NCI-H146 treated with DMSO at 0.1 percent for 48 hours (cell line): Measurements from ENCODE around the gene DDX20.
"Not testable (repeated sequence)": the region's sequence is repeated elsewhere in the genome, so short reads cannot be mapped to it uniquely, and the experiment has no call there.

ENCODE experiments used
- DNase-seq: peaks from one replicate; lab custom pipeline; 2025; ENCODE audit not compliant: unreplicated experiment; lab: John Stamatoyannopoulos, UW

The DDX20 gene

DNA sequence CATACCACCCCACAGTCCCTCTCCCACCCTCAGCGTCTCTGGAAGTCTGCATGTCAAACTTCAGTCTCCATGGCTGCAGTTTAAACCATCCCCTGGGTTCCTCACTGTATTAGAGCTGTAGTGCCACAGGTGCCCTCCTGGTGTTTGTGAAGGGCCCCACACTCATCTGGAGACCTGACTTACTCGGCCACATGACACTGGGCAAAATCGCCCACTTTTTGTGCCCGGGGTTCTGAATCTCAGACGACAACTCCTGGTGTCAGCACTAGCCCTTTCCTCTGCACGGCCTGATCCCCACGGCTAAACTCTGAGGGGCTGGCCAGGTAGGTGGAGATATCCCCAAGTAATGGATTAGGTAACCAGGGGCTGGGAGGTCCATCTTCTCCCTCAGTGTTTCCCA is 23.0 kb upstream of the DDX20 start:
- DNase-seq = no peak

DNA sequence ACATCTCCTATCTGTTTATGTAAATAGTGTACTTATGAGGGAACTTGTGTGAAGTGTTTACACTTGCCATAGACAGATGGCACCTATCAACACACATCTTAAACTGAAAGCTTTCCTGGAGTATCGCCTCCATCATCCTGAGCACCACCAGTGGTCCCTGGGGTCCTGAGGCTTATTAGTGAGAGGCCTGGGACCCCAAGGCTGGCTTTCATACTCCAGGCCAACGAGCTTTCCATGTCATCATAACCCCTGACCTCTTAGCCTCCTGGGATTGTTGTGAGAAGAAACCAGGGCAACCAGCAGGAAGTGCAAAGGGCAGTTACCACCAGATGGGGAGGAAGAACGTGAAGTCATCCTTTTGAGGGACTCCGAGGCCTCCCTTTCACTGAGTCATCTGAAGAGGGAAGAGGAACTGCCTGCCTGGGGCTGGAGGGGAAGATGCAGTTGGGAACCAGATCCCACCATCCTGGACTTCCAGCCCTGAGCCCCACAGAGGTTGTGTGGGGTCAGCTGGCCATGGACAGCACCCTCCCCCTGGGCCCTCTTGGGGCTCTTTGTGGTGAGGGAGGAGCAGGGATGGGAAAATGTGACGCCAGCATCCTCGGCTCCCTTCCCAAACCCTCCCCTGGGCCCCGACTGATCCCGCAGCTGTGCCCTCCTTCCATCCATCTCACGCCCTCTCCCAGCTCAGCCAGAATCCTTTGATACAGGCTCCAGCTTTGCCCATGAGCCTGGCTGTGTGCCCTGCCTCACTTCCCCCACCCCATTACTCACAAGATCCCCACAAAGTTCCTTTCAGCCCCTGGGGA is 22.3 kb upstream of the DDX20 start:
- DNase-seq = no peak

DNA sequence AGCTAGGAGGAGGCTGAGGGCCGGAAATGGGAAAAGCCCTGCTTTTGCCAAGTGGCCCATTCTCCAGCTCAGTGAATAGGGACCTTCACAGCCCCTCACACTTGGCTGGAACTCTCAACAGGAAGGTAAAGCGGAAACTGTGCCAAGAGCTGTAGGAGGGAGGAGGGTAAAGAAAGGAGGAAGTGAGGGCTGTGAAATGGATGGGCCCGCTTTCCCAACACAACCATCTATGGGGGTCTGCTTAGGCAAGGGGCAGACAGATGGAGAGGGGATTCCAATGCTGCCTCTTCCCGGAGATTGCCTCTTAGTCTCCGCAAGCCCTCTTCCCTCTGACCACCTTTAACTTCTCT is 21.7 kb upstream of the DDX20 start:
- no peak for DNase-seq

DNA sequence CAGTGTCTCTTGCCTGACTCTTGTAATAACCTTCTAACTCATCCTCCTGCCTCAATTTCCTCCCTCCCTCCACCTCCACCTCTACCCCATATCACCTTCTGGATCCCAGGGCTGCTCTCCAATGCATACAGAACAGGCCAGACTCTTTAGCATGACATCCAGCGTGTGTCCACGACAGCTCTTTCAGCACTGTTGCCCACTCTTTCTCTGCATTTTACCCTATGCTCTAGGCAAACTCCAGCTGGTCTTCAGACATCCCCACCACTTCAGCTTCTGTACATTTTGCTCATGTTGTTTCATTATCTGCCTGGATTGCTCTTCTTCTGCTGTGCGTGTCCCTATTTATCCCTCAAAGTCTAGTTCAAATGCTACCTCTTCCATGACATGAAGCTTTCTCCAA is 21.3 kb upstream of the DDX20 start:
- no peak for DNase-seq

DNA sequence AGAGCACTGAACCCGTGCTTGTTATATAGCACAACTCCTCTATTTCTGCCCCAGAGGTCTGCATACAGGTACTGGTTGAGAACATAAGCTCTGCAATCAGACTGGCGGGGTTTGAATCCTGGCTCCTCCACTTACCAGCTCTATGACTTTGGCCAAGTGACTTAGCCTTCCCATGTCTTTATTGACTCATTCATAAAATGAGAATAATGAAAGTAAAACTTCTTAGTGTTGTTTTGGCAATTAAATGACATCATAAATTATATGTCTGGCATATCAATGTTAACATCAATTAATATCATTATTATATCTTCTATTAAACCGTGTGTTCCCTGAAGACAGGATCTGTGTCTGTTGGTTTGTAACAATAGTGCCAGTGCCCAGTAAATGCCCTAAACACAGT is 20.8 kb upstream of the DDX20 start:
- no peak for DNase-seq

DNA sequence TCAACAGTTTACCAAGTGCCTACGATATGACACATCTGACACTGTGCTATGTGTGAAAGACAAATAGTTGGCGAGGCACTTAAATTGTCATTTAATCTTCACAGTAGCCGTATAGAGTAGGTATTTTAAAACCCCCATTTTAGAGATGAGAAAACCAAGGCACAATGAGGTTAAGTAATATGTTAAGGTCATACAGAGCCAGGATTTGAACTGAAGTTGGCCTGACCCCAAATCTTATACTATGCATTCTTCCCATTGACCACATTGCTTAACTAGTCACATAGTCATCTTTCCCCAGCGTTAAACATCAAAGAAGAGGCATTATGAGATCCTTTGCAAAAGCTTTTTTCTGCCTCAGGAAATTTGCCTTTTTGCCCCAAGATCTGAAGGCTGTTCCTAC is 20.4 kb upstream of the DDX20 start:
- no peak for DNase-seq

DNA sequence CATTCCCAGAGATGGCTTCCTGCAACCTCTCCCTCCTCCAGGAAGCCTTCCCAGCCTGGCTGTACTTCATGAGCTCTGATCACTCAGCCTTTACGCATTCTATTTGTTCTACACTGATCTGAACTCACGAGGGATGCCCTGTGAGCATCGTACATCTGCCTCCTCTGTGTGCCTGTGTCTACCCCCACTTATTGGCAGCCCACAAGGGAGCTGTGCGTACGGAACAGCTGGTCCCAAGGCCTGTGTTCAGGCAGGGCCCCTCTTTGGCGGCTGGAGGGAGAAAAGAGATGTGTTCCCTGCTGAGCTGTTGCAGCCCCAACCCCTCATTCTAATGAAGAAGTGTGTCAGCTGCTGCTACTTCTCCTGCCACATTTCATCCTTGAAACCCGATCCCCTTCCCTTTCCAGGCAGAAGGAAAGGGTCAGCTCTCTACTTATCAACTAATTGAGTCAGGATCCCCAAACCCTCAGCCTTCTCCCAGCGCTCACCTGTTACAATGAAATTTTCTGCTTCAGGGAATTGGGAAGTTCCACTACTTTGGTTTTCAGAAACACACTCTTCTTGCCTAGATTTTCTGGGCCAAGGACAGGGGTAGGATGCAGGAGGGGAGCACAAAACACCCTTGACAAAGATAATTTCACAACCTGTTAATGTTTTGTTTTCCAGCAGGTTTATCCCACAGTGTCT is 19.7 kb upstream of the DDX20 start:
- no peak for DNase-seq

DNA sequence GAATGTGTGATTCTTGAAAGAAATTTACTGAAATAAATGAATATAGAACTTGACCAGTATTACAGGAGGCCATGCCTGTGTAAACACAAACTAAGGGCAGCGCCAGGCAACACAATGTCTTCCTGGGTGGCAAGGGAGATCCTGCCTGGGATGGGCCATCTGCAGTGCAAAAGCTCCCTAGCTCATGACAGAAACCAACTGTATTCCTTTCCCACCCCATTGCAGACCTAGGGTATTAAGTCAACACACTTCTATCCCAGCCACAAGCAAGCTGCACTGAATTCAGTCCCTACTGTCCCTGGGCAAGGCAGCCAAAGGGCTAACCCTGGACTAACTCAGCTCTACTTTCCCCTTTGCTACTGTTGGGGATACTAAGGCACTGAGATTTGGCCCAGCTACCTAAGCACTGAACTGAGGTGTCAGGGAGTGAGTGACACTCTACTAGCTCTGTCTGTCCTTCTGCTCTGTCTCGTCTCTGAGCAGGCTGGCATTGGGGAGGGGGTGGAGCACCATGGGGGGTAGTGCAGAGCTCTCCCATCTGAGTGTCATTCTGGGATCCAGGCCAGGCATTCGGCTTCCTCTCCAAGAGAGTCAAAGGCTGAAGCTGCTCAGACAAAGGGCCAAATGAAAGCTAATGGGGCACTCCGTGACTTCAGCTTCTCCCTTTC is 19.0 kb upstream of the DDX20 start:
- no peak for DNase-seq

DNA sequence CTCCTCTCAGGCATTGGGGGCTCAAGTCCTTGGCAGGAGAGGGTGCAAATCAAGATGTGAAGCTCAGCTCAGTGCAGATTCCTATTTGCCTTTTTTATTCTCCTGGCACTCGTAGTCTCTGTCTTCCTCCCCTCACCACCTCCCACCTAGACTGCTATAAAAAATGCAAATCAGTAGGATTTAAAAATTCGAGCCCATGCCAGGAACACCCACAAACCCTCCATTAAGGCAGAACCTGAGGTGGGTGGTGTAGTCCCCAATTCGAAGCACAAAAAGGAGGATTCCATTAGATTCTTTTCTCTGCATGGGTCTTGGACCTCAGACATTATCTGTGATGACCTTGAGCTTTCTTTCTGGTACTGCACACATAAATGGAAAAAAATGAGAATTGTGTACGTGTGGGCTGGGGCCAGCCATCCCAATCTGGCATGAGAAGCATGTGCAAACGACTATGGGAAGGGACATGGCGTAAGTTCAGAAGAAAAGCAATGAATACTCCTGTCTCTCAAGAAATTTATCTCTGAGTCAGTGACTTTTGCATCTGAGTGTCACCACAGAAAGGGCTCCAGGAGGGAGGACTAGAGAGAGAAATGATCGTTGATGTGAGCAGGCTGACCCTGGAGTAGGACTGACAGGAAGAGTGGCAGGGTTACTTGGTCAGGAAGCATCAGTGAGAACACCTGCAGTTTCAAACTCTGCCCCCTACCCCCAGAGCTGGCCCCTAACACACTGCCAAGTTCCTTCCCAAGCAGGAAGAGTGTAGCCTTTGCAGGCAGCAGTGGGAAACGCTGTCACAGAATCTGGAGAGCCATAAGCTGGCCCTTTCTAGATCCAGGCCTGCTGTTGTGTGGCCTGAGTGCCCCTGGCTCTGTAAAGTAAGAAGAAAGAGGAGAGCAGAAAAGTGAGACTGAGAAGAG is 18.2 kb upstream of the DDX20 start:
- no peak for DNase-seq

DNA sequence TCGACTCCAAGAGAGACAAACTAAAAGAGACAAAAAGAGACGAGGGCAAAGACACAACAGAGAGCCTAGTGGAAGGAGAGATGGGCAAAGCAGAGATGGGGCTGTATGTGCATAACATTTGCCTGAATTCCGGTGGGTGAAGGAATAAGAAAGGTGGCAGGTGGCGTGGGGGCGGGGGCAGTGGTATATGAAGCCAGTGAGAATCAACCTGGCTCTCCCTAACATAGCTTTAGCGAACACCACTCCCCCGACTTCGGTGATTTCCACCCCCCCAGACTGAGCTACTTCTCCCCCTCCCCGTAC is 17.6 kb upstream of the DDX20 start:
- DNase-seq = no peak

DNA sequence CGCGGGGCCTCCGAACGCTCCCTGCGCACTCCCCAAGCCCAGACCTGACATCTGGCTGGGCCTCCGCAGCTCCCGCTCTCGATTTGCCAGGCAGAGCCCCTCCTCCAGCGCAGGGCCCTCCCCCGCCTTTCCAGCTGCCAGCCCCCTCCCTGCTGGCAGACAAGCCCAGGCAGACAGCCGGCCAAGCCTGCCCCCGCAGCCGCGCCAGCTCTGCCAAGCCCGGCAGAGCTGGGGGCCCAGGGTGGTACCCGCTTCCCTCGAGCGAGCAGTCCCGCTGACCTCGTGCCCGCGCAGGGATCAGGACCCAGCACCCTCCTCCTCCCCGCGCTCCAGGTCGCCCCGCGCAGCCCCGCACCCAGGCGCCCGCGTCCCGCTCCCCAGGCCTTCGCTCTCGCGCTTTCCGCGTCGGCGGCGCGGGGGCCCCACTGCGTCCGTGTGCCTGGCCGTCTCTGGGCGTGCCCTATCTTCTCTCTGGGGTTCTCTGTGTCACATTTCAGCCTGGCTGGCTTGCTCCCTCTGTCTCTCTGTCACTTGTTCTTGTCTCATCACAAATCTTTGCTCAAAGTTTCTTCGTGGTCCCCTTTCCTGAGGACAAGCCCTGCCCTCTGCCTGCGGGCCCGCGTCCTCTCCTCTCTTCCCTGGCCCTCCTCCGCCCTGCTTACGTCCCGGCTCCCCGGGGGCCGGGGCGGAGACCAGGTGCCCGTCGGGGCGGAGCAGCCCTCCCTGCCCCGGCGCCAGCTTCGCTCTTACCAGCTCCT is 17.1 kb upstream of the DDX20 start:
- peak; percentile 75 for DNase-seq

DNA sequence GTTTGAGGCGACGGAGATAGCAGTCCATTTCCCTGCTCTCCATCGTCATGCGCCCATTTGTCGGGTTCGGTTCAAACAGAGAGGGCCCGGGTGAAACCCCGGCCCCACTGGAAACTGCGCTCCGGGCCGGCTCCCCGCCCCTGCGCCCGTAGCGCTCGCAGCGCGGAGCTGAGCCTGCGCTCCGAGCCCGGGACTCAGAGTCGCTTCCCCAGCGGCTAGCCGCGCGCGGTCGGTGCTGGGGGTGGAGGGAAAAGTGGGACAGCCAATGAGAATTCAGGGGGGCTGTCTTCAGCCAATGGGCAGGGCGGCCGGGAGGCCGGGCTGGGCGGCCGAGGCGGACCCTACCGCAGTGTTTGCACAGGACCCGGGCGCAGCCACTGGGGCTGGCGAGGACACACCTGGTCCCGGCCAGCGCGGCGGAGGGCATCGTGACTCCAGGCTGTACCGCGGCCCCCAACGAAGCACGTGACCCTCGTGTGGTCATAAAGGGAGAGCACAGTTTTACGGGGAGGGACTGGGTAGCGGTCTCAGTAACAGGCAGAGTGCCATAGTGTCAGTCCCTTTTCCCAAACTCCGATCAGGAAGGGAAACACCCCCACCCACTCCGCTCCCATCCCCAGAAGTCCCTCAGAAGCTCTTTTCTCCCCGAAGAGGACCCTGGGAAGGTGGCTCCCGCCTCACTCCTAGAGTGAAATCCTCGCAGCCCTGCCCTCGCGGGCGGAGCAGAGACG is 16.3 kb upstream of the DDX20 start, which contains the start of gene INKA2:
TSS of gene INKA2 (minus strand) at position 202 of the 731 bp plus-strand sequence. CDS start at position 49, 153 bp downstream.
- peak; percentile 91 for DNase-seq

DNA sequence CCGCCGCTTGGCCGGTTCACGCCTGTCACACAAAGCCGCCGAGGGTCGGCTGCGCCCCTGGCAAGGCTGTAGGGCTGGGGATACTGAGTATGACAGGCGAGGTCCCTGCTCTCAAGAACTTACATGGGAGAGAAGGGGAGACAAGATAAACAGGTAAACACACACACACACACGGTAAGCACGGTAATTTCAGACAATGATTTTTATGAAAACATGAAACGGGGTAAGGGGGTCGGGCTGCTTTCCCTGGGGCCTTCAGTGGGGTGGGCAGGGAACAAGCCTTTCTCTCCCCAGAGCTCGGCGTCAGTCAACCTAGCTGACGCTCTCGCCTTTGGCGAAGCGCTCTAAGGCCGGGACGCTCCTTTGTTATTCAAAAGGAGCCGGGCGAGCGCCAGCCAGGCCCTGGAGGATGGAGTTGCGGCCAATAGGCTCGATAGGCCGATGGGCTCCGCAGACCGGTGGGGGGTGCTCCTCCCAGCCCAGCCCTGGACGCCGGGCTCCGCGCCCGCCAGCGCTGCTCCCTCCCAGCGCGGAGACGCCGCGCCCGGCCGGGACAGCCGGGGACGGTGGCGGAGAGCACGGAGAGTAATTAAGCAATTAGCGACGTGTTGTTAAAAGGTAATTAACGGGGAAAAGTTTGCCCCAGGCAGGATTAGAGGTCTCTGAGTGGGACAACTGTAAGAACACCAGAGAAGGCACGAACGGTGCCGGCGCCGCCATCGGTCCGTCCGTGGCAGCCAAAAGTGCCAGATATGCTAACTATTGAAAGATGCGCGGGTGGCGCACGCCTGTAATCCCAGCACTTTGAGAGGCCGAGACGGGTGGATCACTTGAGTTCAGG is 15.6 kb upstream of the DDX20 start:
- peak; percentile 65 for DNase-seq

DNA sequence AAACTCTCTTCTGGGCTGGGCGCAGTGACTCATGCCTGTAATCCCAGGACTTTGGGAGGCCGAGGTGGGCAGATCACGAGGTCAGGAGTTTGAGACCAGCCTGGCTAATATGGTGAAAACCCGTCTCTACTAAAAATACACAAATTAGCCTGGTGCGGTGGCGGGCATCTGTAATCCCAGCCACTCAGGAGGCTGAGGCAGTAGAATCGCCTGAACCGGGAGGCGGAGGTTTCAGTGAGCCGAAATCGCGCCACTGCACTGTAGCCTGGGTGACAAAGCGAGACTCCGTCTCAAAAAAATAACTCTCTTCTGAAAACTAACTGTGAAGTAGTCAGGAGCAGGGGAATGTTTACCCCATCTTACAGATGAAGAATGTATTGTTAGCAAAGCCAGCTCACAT is 13.4 kb upstream of the DDX20 start:
- not testable (repeated sequence) for DNase-seq

DNA sequence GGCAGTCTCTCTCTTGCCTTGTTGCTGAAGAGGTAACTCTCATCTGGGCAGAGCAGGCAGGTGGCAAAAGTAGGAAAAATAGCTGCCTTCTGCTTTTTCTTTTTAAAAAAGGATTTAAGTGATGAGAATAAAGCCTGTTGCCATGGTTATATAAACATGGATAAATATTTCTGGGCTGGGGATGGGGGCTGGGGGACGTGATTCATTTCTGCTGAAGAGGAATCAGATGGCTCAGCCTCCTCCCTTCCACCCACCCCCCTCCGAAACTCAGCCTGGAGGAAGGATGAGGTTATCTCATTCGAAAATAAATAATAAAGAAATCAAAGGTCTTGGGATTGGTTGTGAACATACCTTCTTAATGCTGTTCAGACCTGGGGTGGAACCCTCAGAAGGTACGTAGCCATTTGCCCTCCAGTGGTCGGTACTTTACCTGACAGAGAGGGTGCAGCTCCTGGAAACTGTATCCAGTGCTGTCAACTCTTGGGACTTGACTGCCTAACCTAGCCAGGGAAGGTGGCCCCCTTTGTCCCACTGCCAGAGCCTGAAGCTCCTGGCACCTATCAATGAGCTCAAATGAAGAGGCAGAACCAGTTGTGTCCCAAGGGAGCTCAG is 12.7 kb upstream of the DDX20 start:
- DNase-seq = no peak

DNA sequence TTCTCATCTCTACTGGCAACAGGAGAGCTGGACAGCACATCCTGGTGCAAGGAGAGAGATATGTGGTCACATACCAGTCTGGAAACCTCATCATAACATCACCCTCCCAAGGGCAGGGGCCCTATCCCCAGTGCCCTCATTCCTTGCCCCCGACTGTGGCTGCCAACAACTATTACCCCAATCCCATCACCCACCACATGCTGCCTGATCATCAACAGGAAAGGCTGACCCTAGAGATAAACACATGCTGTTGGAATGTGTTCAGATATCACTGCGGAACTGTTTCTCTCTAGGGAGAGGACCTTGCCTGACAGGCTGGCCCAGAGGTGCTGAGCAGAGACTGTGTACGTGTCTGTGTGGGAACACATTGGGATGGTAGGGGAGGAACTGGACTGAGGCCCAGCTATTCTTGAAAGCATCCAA is 12.0 kb upstream of the DDX20 start:
- no peak for DNase-seq

DNA sequence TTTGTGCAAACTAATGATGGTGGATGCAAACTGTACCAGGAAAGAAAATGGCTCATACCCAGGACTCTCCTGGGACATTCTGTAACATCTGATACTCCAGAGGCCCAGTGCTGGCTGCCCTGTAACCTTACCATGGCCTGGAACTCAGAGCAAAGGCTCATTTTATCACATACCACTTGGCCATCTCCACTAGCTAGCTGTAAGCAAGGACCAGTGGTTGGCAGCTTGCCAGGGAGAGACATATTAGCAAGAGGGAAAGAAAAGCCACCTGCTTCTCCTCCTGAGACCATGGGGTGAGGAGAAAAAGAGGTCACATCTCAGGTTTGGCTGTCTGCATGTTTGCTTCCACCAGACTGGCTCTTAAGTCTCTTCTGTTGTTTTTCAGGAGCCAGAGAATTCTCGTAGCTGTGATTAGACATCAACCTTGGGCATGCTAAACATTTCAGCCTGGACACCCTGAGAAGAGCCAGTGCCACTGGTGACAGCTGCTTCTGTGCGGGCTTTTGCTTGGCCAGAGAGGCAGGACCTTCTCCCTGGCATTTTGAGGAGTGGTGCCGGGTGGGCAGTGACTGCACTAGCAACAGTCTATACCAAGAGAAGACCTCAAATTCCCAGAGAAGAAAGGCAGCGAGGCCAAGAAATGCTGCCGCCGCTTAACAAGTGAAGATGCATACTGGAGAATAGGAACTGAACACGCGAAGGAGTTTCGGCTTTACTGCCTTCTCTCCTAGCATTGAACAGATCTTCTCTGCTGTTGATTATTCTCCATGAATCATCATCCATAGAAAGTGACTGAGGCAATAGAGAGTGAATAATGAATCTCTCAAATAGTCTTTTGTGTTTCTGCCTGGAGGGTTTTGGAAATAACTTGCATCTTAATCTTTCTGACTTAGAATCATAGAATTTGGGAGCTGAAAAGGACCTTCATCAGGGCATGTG is 9.8 kb upstream of the DDX20 start:
- no peak for DNase-seq
